SK-N-SH (cell line): ENCODE results near the gene MAPK9. TPM values are rescaled to one million over a fixed set of nuclear protein-coding genes. Genes with fewer than 3 reads are reported as not detected.

ENCODE experiments used
- CTCF ChIA-PET: fragments of 300-600, 350-600 bp; formaldehyde crosslinking; extraction: SDS; loops from one replicate; lab custom pipeline; 2021; lab: Yijun Ruan, JAX
- POLR2A ChIA-PET: fragments of 350-600 bp; sonication (Branson Sonifier 250); formaldehyde crosslinking; extraction: SDS; loops from one replicate; lab custom pipeline; 2020; ENCODE audit warnings: antibody characterized with exemption, inconsistent platforms; lab: Yijun Ruan, JAX
- DNase-seq: peaks from one replicate; pipeline ENCODE4 v3.0.0; 2012
- H2AFZ ChIP-seq: fragments of 200-600 bp; sonication (generic); 2 replicates; pipeline ENCODE4 v1.8.1; 2016; ENCODE audit warnings: antibody characterized with exemption, mild to moderate bottlenecking, low read depth
- H3F3A ChIP-seq: fragments of 200-600 bp; sonication (generic); replicated peaks from 2 replicates; pipeline ENCODE3; 2016; ENCODE audit warnings: antibody characterized with exemption, mild to moderate bottlenecking; ENCODE audit not compliant: insufficient read depth
- H3K27ac ChIP-seq, 2 experiments: fragments of 200-500 bp in 1 of 2; fragments of 200-600 bp in 1 of 2; sonication (Bioruptor generic) in 1 of 2; sonication (generic), shearing (Covaris generic) in 1 of 2; 2 replicates each; pipeline versions ENCODE4 v1.5.1 to v1.6.1; 2014 to 2016; ENCODE audit warnings: low read depth in 2 of 2, inconsistent platforms in 1 of 2, low read length in 1 of 2, mild to moderate bottlenecking in 1 of 2, mixed read lengths in 1 of 2
- H3K27me3 ChIP-seq: fragments of 200-600 bp; sonication (generic), shearing (Covaris generic); 2 replicates; pipeline ENCODE4 v1.6.1; 2016; ENCODE audit warnings: mixed run types; ENCODE audit not compliant: insufficient read depth
- H3K36me3 ChIP-seq, 2 experiments: fragments of 200-500 bp in 1 of 2; fragments of 200-600 bp in 1 of 2; sonication (Bioruptor generic) in 1 of 2; sonication (generic) in 1 of 2; replicated peaks in 1 of 2; 2 replicates each; pipeline versions ENCODE3 to v1.5.1; 2014 to 2016; ENCODE audit warnings: low read length in 1 of 2, mild to moderate bottlenecking in 1 of 2; ENCODE audit not compliant: insufficient read depth in 2 of 2, control insufficient read depth in 1 of 2
- H3K4me1 ChIP-seq, 2 experiments: fragments of 200-500 bp in 1 of 2; fragments of 200-600 bp in 1 of 2; sonication (Bioruptor generic) in 1 of 2; sonication (generic), shearing (Covaris generic) in 1 of 2; 2 replicates each; pipeline versions ENCODE4 v1.5.1 to v1.6.1; 2014 to 2016; ENCODE audit warnings: low read depth in 1 of 2, low read length in 1 of 2, mixed run types in 1 of 2; ENCODE audit not compliant: insufficient read depth in 2 of 2, control insufficient read depth in 1 of 2
- H3K4me2 ChIP-seq: fragments of 200-600 bp; sonication (generic), shearing (Covaris generic); 2 replicates; pipeline ENCODE4 v1.6.1; 2017; ENCODE audit warnings: mixed run types
- H3K4me3 ChIP-seq, 2 experiments: fragments of 200-500 bp in 1 of 2; fragments of 200-600 bp in 1 of 2; sonication (Bioruptor generic) in 1 of 2; sonication (generic), shearing (Covaris generic) in 1 of 2; 2 replicates each; pipeline versions ENCODE4 v1.5.1 to v1.8.1; 2014 to 2016; ENCODE audit warnings: low read depth in 2 of 2, inconsistent platforms in 1 of 2, low read length in 1 of 2, mild to moderate bottlenecking in 1 of 2, mixed read lengths in 1 of 2, moderate library complexity in 1 of 2
- H3K79me2 ChIP-seq: fragments of 200-600 bp; sonication (generic); 2 replicates; pipeline ENCODE4 v1.8.1; 2017; ENCODE audit warnings: mild to moderate bottlenecking; ENCODE audit not compliant: insufficient read depth
- H3K9ac ChIP-seq: fragments of 200-600 bp; sonication (generic); 2 replicates; pipeline ENCODE4 v1.6.1; 2017; ENCODE audit warnings: mixed run types
- H3K9me2 ChIP-seq: fragments of 200-600 bp; sonication (generic); 2 replicates; pipeline ENCODE4 v1.6.1; 2017; ENCODE audit warnings: mixed run types
- H3K9me3 ChIP-seq: fragments of 200-600 bp; sonication (generic); 2 replicates; pipeline ENCODE4 v1.6.1; 2017; ENCODE audit warnings: mixed run types, mild to moderate bottlenecking, moderate library complexity
- H4K20me1 ChIP-seq: fragments of 200-600 bp; sonication (generic); 2 replicates; pipeline ENCODE4 v1.6.1; 2017; ENCODE audit warnings: mild to moderate bottlenecking, mixed run types; ENCODE audit not compliant: insufficient read depth
- ELF1 ChIP-seq: IDR thresholded peaks from 2 replicates; pipeline ENCODE4 v1.4.0; 2012
- EP300 ChIP-seq, 2 experiments: IDR thresholded peaks; 2 replicates each; pipeline versions ENCODE4 v1.4.0 to v1.6.1; 2012; ENCODE audit warnings: borderline replicate concordance in 1 of 2, low read depth in 1 of 2, low read length in 1 of 2
- EZH2phosphoT487 ChIP-seq: fragments of 200-600 bp; sonication (generic); IDR thresholded peaks from 2 replicates; pipeline ENCODE4 v1.6.1; 2017; ENCODE audit warnings: low read depth, mixed run types, mild to moderate bottlenecking, antibody characterized with exemption, moderate library complexity, borderline replicate concordance
- FOSL2 ChIP-seq: IDR thresholded peaks from 2 replicates; pipeline ENCODE4 v1.4.0; 2012; ENCODE audit warnings: low read depth, mild to moderate bottlenecking, moderate library complexity, borderline replicate concordance
- NRF1 ChIP-seq: IDR thresholded peaks from 2 replicates; pipeline ENCODE4 v1.6.1; 2012; ENCODE audit warnings: low read depth, mild to moderate bottlenecking, low read length
- POLR2AphosphoS5 ChIP-seq: IDR thresholded peaks from 2 replicates; pipeline ENCODE4 v1.6.1; 2012; ENCODE audit warnings: low read depth, low read length
- TCF12 ChIP-seq: IDR thresholded peaks from 2 replicates; pipeline ENCODE4 v1.4.0; 2012
- WGBS: methylation state at CpG from one replicate; pipeline ENCODE4 v1.1.6; 2017; ENCODE audit warnings: low lambda C conversion rate; 5-methylcytosine and 5-hydroxymethylcytosine counted together
- polyA plus RNA-seq, 3 experiments: library from polyadenylated mRNA; depleted of rRNA; stranded (reverse); fragments of >200 nt; gene quantifications; 2 replicates each; pipeline ENCODE4 v1.2.3, GENCODE V29; 2012
- TF ChIP-seq, protein P1 (sequence below): IDR thresholded peaks from 2 replicates; pipeline ENCODE4; 2012
- TF ChIP-seq, protein P2 (sequence below): fragments of 200-600 bp; sonication (generic); IDR thresholded peaks from 2 replicates; pipeline ENCODE4 v1.6.1; 2017; ENCODE audit warnings: antibody characterized with exemption, mild to moderate bottlenecking, moderate library complexity
- TF ChIP-seq, protein P3 (sequence below): fragments of 150-350 bp; IDR thresholded peaks from 2 replicates; pipeline ENCODE4 v1.6.1; 2017; ENCODE audit warnings: antibody characterized with exemption, low read length, low read depth, borderline replicate concordance

The MAPK9 gene
- polyA plus RNA-seq, 1 of the 3 experiments (the other 2 are of a cell fraction) = 23.9 TPM

DNA sequence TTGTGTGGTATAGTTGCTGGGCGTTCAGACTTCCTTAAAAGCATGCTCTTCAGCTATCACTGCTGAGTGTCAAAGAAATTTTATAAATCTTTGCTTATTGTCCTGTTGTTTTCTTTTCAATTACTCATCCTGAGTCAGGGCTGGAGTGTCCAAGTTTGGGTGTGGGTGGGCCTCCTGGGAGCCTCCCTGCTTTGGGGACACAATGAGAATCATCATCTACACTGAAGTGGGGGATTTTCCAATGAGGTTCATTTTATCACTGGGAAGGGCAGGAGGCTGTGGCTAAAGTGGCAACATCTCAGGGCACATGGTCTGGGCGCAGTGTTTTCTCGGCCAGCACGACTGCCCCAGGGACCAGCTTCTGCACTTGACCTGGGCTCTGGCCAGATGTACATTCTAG is 41.8 kb upstream of the MAPK9 start:
- CTCF ChIA-PET = interaction anchor here (1.9 to 11.1 kb wide), 2 partner anchors 18 to 40 kb away, joined by 12 to 171 read pairs; partner anchors contain the start of gene MAPK9
- H3K27me3 ChIP-seq = no peaks in the 10 kb centered on the region
- POLR2A ChIA-PET = no interaction called here
- no peaks in the 10 kb centered on the region for H3K79me2 ChIP-seq
- no peaks in the 10 kb centered on the region for H3K9me2 ChIP-seq
- H3K9ac ChIP-seq = no peak overlapping the region
- H3K36me3 ChIP-seq = no peaks in the 10 kb centered on the region
- WGBS = 55% methylated on average over 4 of the region's 4 CpGs
- H3K4me2 ChIP-seq = peak overlapping the region; percentile 1; the same call in 1 of the 2 replicates
- no peak overlapping the region for H3K4me3 ChIP-seq
- TF ChIP-seq TCF12 = peak; percentile 39; the same call in 1 of the 2 replicates
- TF ChIP-seq, protein P1, sequence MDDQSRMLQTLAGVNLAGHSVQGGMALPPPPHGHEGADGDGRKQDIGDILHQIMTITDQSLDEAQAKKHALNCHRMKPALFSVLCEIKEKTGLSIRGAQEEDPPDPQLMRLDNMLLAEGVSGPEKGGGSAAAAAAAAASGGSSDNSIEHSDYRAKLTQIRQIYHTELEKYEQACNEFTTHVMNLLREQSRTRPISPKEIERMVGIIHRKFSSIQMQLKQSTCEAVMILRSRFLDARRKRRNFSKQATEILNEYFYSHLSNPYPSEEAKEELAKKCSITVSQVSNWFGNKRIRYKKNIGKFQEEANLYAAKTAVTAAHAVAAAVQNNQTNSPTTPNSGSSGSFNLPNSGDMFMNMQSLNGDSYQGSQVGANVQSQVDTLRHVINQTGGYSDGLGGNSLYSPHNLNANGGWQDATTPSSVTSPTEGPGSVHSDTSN = 0 out of 2 replicates have a peak, but pooled peaks have one; percentile 30
- no peak for TF ChIP-seq ELF1
- no peak for TF ChIP-seq POLR2AphosphoS5
- TF ChIP-seq EZH2phosphoT487 = no peak
- TF ChIP-seq, protein P2, sequence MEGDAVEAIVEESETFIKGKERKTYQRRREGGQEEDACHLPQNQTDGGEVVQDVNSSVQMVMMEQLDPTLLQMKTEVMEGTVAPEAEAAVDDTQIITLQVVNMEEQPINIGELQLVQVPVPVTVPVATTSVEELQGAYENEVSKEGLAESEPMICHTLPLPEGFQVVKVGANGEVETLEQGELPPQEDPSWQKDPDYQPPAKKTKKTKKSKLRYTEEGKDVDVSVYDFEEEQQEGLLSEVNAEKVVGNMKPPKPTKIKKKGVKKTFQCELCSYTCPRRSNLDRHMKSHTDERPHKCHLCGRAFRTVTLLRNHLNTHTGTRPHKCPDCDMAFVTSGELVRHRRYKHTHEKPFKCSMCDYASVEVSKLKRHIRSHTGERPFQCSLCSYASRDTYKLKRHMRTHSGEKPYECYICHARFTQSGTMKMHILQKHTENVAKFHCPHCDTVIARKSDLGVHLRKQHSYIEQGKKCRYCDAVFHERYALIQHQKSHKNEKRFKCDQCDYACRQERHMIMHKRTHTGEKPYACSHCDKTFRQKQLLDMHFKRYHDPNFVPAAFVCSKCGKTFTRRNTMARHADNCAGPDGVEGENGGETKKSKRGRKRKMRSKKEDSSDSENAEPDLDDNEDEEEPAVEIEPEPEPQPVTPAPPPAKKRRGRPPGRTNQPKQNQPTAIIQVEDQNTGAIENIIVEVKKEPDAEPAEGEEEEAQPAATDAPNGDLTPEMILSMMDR = no peak
- TF ChIP-seq FOSL2 = peak; percentile 35; the same call in 1 of the 2 replicates
- no peak overlapping the region; the same call in 1 of the 2 replicates for H2AFZ ChIP-seq
- H3K27ac ChIP-seq = peak overlapping the region in 1 of 2 experiments; percentile 57; a peak in 1 of 4 replicates
- H3K9me3 ChIP-seq = no peaks in the 10 kb centered on the region
- no peaks in the 10 kb centered on the region for H4K20me1 ChIP-seq
- H3F3A ChIP-seq = peaks cover 23% of the 10 kb centered on the region
- DNase-seq = no peak
- peaks cover 6 to 12% of the 10 kb centered on the region in 2 experiments; a peak in 2 of 4 replicates for H3K4me1 ChIP-seq

DNA sequence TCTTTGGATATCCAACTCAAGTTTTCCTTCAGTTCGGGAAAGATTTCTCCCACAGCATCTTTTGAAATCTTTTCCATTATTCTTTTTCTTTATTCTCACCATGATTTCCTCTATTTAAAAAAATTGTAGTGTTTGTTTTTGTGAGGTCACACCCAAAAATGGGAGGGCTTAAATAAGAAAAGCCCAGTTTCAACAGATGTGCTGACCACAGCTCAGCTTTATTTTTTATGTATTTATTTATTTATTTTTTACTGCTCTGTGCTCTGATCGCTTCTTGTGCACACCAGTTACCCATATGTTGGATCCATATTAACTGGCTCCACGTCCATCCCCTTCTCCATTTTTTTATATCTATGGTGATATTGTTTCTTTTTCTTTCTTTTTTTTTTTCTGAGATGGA is 41.0 kb upstream of the MAPK9 start:
- CTCF ChIA-PET = interaction anchor here (1.0 to 11.1 kb wide), 4 partner anchors 11 to 205 kb away, joined by 3 to 171 read pairs (median 4); partner anchors contain the start of gene MAPK9
- Histone ChIP-seq H3K36me3 (no peaks in the 10 kb centered on the region), H3K4me3 (no peak overlapping the region), H3K4me2 (no peak overlapping the region), H3K9ac (no peak overlapping the region), H2AFZ (no peak overlapping the region), H3F3A (peaks cover 23% of the 10 kb centered on the region), H3K27ac (peak overlapping the region in 1 of 2 experiments; percentile 57; a peak in 1 of 4 replicates), H3K9me2 (no peaks in the 10 kb centered on the region), H3K4me1 (peaks cover 6 to 12% of the 10 kb centered on the region in 2 experiments; a peak in 2 of 4 replicates), H3K79me2 (no peaks in the 10 kb centered on the region), H4K20me1 (no peaks in the 10 kb centered on the region), H3K27me3 (no peaks in the 10 kb centered on the region), H3K9me3 (no peaks in the 10 kb centered on the region)
- WGBS = 86% methylated on average over 3 of the region's 3 CpGs
- POLR2A ChIA-PET = no interaction called here
- DNase-seq = no peak
- TF ChIP-seq, protein P3, sequence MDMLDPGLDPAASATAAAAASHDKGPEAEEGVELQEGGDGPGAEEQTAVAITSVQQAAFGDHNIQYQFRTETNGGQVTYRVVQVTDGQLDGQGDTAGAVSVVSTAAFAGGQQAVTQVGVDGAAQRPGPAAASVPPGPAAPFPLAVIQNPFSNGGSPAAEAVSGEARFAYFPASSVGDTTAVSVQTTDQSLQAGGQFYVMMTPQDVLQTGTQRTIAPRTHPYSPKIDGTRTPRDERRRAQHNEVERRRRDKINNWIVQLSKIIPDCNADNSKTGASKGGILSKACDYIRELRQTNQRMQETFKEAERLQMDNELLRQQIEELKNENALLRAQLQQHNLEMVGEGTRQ = no peak
- TF ChIP-seq EP300 (IDR thresholded peaks at IDR 0.05; ENCODE audit: borderline replicate concordance in 1 of 2, low read depth in 1 of 2, low read length in 1 of 2) (no peak), NRF1 (no peak)
